ENCODE data around the gene ARID2. TPM values are rescaled to one million over a fixed set of nuclear protein-coding genes. Genes with fewer than 3 reads are reported as not detected.

ARID2 gene
- total and polyA plus RNA-seq, 10 of the 15 experiments (the other 5 are each of a cell fraction or from before 2014, with no cell fraction given) = 9.2 to 29.8 (median 20.3) TPM

GRCh38 chr12:45938566-45938965 lies 209.1 kb downstream of the ARID2 start:
- WGBS (ENCODE audit: insufficient coverage, insufficient replicate concordance, low lambda C conversion rate, missing lambda C conversion rate) = 100% methylated on average over 2 of the region's 2 CpGs
- in situ Hi-C loops (cut with MboI) = no loop called here
- TF ChIP-seq MYB (IDR thresholded peaks at IDR 0.05; ENCODE audit: borderline replicate concordance, low read depth, low read length) (no peak), RAD21 (IDR thresholded peaks at IDR 0.05; ENCODE audit: insufficient read depth, low read depth, low read length) (no peak), CUX1 (IDR thresholded peaks at IDR 0.05; ENCODE audit: insufficient replicate concordance, low read depth, low read length) (no peak), PBX3 (IDR thresholded peaks at IDR 0.05; ENCODE audit: insufficient replicate concordance, low read depth, low read length) (no peak), BCLAF1 (IDR thresholded peaks at IDR 0.05) (no peak), ATF2 (IDR thresholded peaks at IDR 0.05; ENCODE audit: low read length) (no peak), HDGF (IDR thresholded peaks at IDR 0.05) (no peak), FOS (IDR thresholded peaks at IDR 0.05; ENCODE audit: borderline replicate concordance, extremely low read depth, insufficient read length) (no peak), ATF7 (IDR thresholded peaks at IDR 0.05; ENCODE audit: low read depth) (no peak), JUNB (IDR thresholded peaks at IDR 0.05) (no peak), BCL11A (IDR thresholded peaks at IDR 0.05; ENCODE audit: low read depth, low read length) (no peak), MAX (IDR thresholded peaks at IDR 0.05; ENCODE audit: low read depth, low read length) (no peak), SREBF2 (IDR thresholded peaks at IDR 0.05; ENCODE audit: low read length) (no peak), CHD1 (IDR thresholded peaks at IDR 0.05; ENCODE audit: low read depth, low read length) (no peak)
- SMC1A ChIA-PET (ENCODE audit: uncharacterized antibody, unreplicated experiment) = no interaction called here
- H3K36me3 ChIP-seq (ENCODE audit: control insufficient read depth in 2 of 2, insufficient read depth in 2 of 2, low read length in 1 of 2) = peaks cover 0 to 27% of the 10 kb centered on the region in 2 experiments; a peak in 3 of 4 replicates
- no peaks in the 10 kb centered on the region for H4K20me1 ChIP-seq (ENCODE audit: control insufficient read depth, insufficient read depth)
- H2AFZ ChIP-seq (ENCODE audit: control insufficient read depth, low read depth, low read length) = no peak overlapping the region
- intact Hi-C loops (cut with micrococcal nuclease; ENCODE audit: unreplicated experiment) = no loop called here
- H3K9me3 ChIP-seq (replicated peaks; ENCODE audit: control insufficient read depth, insufficient read depth, low read length) = no peaks in the 10 kb centered on the region
- H3K4me3 ChIP-seq = no peak overlapping the region
- RAD21 ChIA-PET (ENCODE audit: unreplicated experiment) = no interaction called here
- FAIRE-seq = no peak
- BruUV-seq (replicated peaks) = no TSS peak
- H3K4me2 ChIP-seq (ENCODE audit: control insufficient read depth, insufficient read depth) = no peak overlapping the region
- H3K4me1 ChIP-seq (ENCODE audit: control insufficient read depth, insufficient read depth, low read length) = no peaks in the 10 kb centered on the region
- no peak for ATAC-seq
- CTCF ChIA-PET = no interaction called here
- no peaks in the 10 kb centered on the region for H3K79me2 ChIP-seq (ENCODE audit: control insufficient read depth, insufficient read depth, low read length)
- H3K27ac ChIP-seq (ENCODE audit: control insufficient read depth, insufficient read depth) = no peak overlapping the region
- POLR2A ChIA-PET = no interaction called here
- no peak for DNase-seq (ENCODE audit: low read depth, low spot score)
- H3K9ac ChIP-seq (ENCODE audit: control insufficient read depth, insufficient read depth, low read length) = no peak overlapping the region
- no peaks in the 10 kb centered on the region for H3K27me3 ChIP-seq (replicated peaks in 1 of 2; ENCODE audit: control insufficient read depth in 2 of 2, insufficient read depth in 2 of 2, low read length in 1 of 2)
